Vagina (tissue), 2 donors: ENCODE data around the gene SPHKAP. TPM values are rescaled to one million over a fixed set of nuclear protein-coding genes. Genes with fewer than 3 reads are reported as not detected.

ENCODE experiments used
- DNase-seq, 2 donors: peaks; one replicate each; pipeline ENCODE4 v3.0.0-alpha.2; 2017; ENCODE audit errors: extremely low spot score in 2 of 2
- H3K27ac ChIP-seq: fragments of 200-600 bp; sonication (generic); one replicate; pipeline ENCODE4 v1.5.1; 2019
- H3K27me3 ChIP-seq: fragments of 200-600 bp; sonication (generic); one replicate; pipeline ENCODE4 v1.5.1; 2019
- H3K36me3 ChIP-seq, 2 donors: fragments of 200-600 bp; sonication (generic); one replicate each; pipeline ENCODE4 v1.5.1; 2017 to 2019
- H3K4me1 ChIP-seq: fragments of 200-600 bp; sonication (generic); one replicate; pipeline ENCODE4 v1.5.1; 2019
- H3K4me3 ChIP-seq, 2 donors: fragments of 200-600 bp; sonication (generic); 1 replicate in 1 of 2; 2 replicates in 1 of 2; pipeline ENCODE4 v1.5.1; 2016 to 2019
- H3K9me3 ChIP-seq: fragments of 200-600 bp; sonication (generic); one replicate; pipeline ENCODE4 v1.5.1; 2019
- CTCF ChIP-seq, 3 experiments: fragments of 450-650 bp in 2 of 3; fragments of 200-600 bp in 1 of 3; sonication (generic) in 1 of 3; IDR thresholded peaks; one replicate each; pipeline ENCODE4 v1.5.1; 2017 to 2019; ENCODE audit warnings: antibody characterized with exemption in 3 of 3, mild to moderate bottlenecking in 2 of 3, moderate library complexity in 2 of 3
- POLR2A ChIP-seq, 2 donors: fragments of 450-650 bp; IDR thresholded peaks; one replicate each; pipeline ENCODE4 v1.6.1; 2017; ENCODE audit warnings: antibody characterized with exemption in 2 of 2, mild to moderate bottlenecking in 2 of 2, moderate library complexity in 2 of 2
- POLR2AphosphoS5 ChIP-seq, 2 donors: sonication (generic); formaldehyde crosslinking; IDR thresholded peaks; one replicate each; pipeline ENCODE4 v1.9.0; 2017; ENCODE audit warnings: antibody characterized with exemption in 2 of 2, mild to moderate bottlenecking in 2 of 2, low read depth in 1 of 2; ENCODE audit not compliant: insufficient read depth in 1 of 2
- intact Hi-C: fragments of 100-400 bp; cut with DNase I; formaldehyde crosslinking; loops from one replicate; pipeline ENCODE4 v1.15.1; 2023
- total RNA-seq: library from RNA; depleted of rRNA; stranded (reverse); fragments of >200 nt; gene quantifications from one replicate; pipeline ENCODE4 v1.2.3, GENCODE V29; 2016

The SPHKAP gene
- total RNA-seq, 1 donor from 2014 or later, result 1.2 TPM

- Histone ChIP-seq H3K27me3 (no peaks in the 10 kb centered on the region), H3K4me1 (no peaks in the 10 kb centered on the region), H3K27ac (no peak overlapping the region), H3K36me3 (no peaks in the 10 kb centered on the region), H3K4me3 (no peak overlapping the region), H3K9me3 (no peaks in the 10 kb centered on the region)
- intact Hi-C loops, result no loop called here
- no peak for DNase-seq
- TF ChIP-seq POLR2AphosphoS5 (IDR thresholded peaks at IDR 0.05; ENCODE audit: insufficient read depth in 1 of 2, low read depth in 1 of 2) (no peak), POLR2A (IDR thresholded peaks at IDR 0.05) (no peak), CTCF (IDR thresholded peaks at IDR 0.05) (no peak)
Measured at GRCh38 chr2:228144961-228145360, 36.5 kb downstream of the SPHKAP start.

- H3K4me1 ChIP-seq, result no peaks in the 10 kb centered on the region
- no peak overlapping the region for H3K4me3 ChIP-seq
- H3K27me3 ChIP-seq, result no peaks in the 10 kb centered on the region
- intact Hi-C loops, result no loop called here
- no peak for DNase-seq
- no peaks in the 10 kb centered on the region for H3K36me3 ChIP-seq
- TF ChIP-seq POLR2A (IDR thresholded peaks at IDR 0.05) (no peak), POLR2AphosphoS5 (IDR thresholded peaks at IDR 0.05; ENCODE audit: insufficient read depth in 1 of 2, low read depth in 1 of 2) (no peak)
- H3K27ac ChIP-seq, result no peak overlapping the region
- H3K9me3 ChIP-seq, result no peaks in the 10 kb centered on the region
Measured at GRCh38 chr2:228140934-228141528, 40.5 kb downstream of the SPHKAP start.

- TF ChIP-seq CTCF (IDR thresholded peaks at IDR 0.05) (no peak), POLR2A (IDR thresholded peaks at IDR 0.05) (no peak), POLR2AphosphoS5 (IDR thresholded peaks at IDR 0.05; ENCODE audit: insufficient read depth in 1 of 2, low read depth in 1 of 2) (no peak)
- intact Hi-C loops, result no loop called here
- Histone ChIP-seq H3K4me1 (no peaks in the 10 kb centered on the region), H3K4me3 (no peak overlapping the region), H3K36me3 (no peaks in the 10 kb centered on the region), H3K27ac (no peak overlapping the region), H3K27me3 (no peaks in the 10 kb centered on the region), H3K9me3 (no peaks in the 10 kb centered on the region)
- no peak for DNase-seq
Measured at GRCh38 chr2:228136027-228136426, 45.5 kb downstream of the SPHKAP start.

- DNase-seq, result no peak
- H3K27ac ChIP-seq, result no peak overlapping the region
- no peaks in the 10 kb centered on the region for H3K27me3 ChIP-seq
- intact Hi-C loops, result no loop called here
- no peak overlapping the region for H3K4me3 ChIP-seq
- H3K36me3 ChIP-seq, result no peaks in the 10 kb centered on the region
- H3K4me1 ChIP-seq, result no peaks in the 10 kb centered on the region
- H3K9me3 ChIP-seq, result no peaks in the 10 kb centered on the region
- no peak for TF ChIP-seq POLR2AphosphoS5 (IDR thresholded peaks at IDR 0.05; ENCODE audit: insufficient read depth in 1 of 2, low read depth in 1 of 2)
- TF ChIP-seq POLR2A (IDR thresholded peaks at IDR 0.05), result no peak
- TF ChIP-seq CTCF (IDR thresholded peaks at IDR 0.05), result no peak
Measured at GRCh38 chr2:228135300-228135699, 46.2 kb downstream of the SPHKAP start.

GRCh38 chr2:228131833-228132232 lies 49.7 kb downstream of the SPHKAP start:
- H3K27me3 ChIP-seq, result no peaks in the 10 kb centered on the region
- H3K9me3 ChIP-seq, result no peaks in the 10 kb centered on the region
- no peak for DNase-seq

More at GRCh38 chr2:228131833-228132232, 49.7 kb downstream of the SPHKAP start:
- intact Hi-C loops, result no loop called here
- no peak for TF ChIP-seq POLR2AphosphoS5 (IDR thresholded peaks at IDR 0.05; ENCODE audit: insufficient read depth in 1 of 2, low read depth in 1 of 2)
- TF ChIP-seq CTCF (IDR thresholded peaks at IDR 0.05), result no peak
- TF ChIP-seq POLR2A (IDR thresholded peaks at IDR 0.05), result no peak
- Histone ChIP-seq H3K4me3 (no peak overlapping the region), H3K36me3 (no peaks in the 10 kb centered on the region), H3K27ac (no peak overlapping the region), H3K4me1 (no peaks in the 10 kb centered on the region)
